Measurements from ENCODE around the gene PFDN1. TPM values are rescaled to one million over a fixed set of nuclear protein-coding genes. Genes with fewer than 3 reads are reported as not detected.

PFDN1 gene
- total and polyA plus RNA-seq, 10 of the 15 experiments (the other 5 are each of a cell fraction or from before 2014, with no cell fraction given), result 62.9 to 193 (median 102) TPM

DNA sequence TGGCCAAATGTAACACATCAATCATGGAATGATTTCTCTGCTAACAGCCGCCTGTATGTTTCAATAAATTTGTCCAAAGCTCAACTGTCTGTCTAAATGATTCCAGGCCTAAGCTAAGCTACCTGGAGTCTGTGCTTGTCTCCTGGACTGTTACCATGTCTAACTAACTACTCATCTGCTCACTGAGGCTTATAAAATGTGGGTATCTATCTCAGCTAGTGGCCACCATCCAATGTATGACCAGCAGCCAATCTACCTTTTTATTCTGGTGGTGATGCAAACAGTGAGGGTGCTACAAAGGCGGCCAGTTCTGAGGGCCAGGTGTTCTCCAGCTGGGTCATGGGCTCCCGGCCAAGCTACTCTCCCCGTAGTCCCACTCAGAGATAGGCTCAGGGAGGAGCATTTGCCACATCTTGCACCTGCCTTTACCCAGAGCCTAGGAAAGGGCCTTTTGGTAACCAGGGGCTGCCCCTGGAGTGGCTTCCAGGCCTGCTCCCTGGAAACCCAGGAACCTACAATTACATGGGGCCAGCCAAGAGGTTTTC is 59.1 kb downstream of the PFDN1 start:
- CTCF ChIA-PET, result interaction anchor here (0.7 to 18.8 kb wide), 49 partner anchors 8 to 482 kb away, joined by 3 to 774 read pairs (median 5); partner anchors contain the start of genes CYSTM1, HBEGF, PFDN1 and SLC4A9
- no peak overlapping the region for H3K9ac ChIP-seq (ENCODE audit: control insufficient read depth, insufficient read depth, low read length)
- intact Hi-C loops (cut with micrococcal nuclease; ENCODE audit: unreplicated experiment), result loop anchor here (1.0 to 5.0 kb wide), 3 partner anchors 108 to 469 kb away; no protein-coding TSS in a partner anchor

More for the DNA sequence above, 59.1 kb downstream of the PFDN1 start:
- Histone ChIP-seq H3K4me3 (no peak overlapping the region), H2AFZ (ENCODE audit: control insufficient read depth, low read depth, low read length) (no peak overlapping the region), H3K79me2 (ENCODE audit: control insufficient read depth, insufficient read depth, low read length) (no peaks in the 10 kb centered on the region), H3K27ac (ENCODE audit: control insufficient read depth, insufficient read depth) (no peak overlapping the region), H3K4me1 (ENCODE audit: control insufficient read depth, insufficient read depth, low read length) (peaks cover 4% of the 10 kb centered on the region; the same call in 1 of the 2 replicates), H3K9me3 (replicated peaks; ENCODE audit: control insufficient read depth, insufficient read depth, low read length) (no peaks in the 10 kb centered on the region), H4K20me1 (ENCODE audit: control insufficient read depth, insufficient read depth) (no peaks in the 10 kb centered on the region; the same call in 1 of the 2 replicates), H3K4me2 (ENCODE audit: control insufficient read depth, insufficient read depth) (no peak overlapping the region), H3K27me3 (replicated peaks in 1 of 2; ENCODE audit: control insufficient read depth in 2 of 2, insufficient read depth in 2 of 2, low read length in 1 of 2) (no peaks in the 10 kb centered on the region), H3K36me3 (ENCODE audit: control insufficient read depth in 2 of 2, insufficient read depth in 2 of 2, low read length in 1 of 2) (peaks cover 6 to 20% of the 10 kb centered on the region in 2 experiments; a peak in 3 of 4 replicates)
- WGBS (ENCODE audit: insufficient coverage, insufficient replicate concordance, low lambda C conversion rate, missing lambda C conversion rate), result 85% methylated on average over 4 of the region's 4 CpGs
- no TSS peak for BruUV-seq (replicated peaks)
- POLR2A ChIA-PET, result interaction anchor here (0.6 to 1.8 kb wide), 7 partner anchors 15 to 117 kb away, joined by 3 to 8 read pairs (median 3); partner anchors contain the start of gene HBEGF
- DNase-seq (ENCODE audit: low read depth, low spot score) (no peak), FAIRE-seq (no peak), ATAC-seq (no peak)
- RAD21 ChIA-PET (ENCODE audit: unreplicated experiment), result interaction anchor here (0.7 to 7.7 kb wide), 35 partner anchors 7 to 482 kb away, joined by 3 to 131 read pairs (median 4); partner anchors contain the start of genes HBEGF and PFDN1
- in situ Hi-C loops (cut with MboI), result loop anchor here (5.0 to 25.0 kb wide), 3 partner anchors 119 to 794 kb away; partner anchors contain the start of gene SLC4A9
- SMC1A ChIA-PET (ENCODE audit: uncharacterized antibody, unreplicated experiment), result interaction anchor here (0.8 to 14.6 kb wide), 29 partner anchors 8 to 482 kb away, joined by 3 to 345 read pairs (median 4); partner anchors contain the start of genes HBEGF and SLC4A9
- no peak for TF ChIP-seq TCF3 (IDR thresholded peaks at IDR 0.05; ENCODE audit: borderline replicate concordance, insufficient read depth, low read depth, low read length)
- no peak for TF ChIP-seq JUND (IDR thresholded peaks at IDR 0.05; ENCODE audit: low read depth, low read length)
- TF ChIP-seq, protein P1, sequence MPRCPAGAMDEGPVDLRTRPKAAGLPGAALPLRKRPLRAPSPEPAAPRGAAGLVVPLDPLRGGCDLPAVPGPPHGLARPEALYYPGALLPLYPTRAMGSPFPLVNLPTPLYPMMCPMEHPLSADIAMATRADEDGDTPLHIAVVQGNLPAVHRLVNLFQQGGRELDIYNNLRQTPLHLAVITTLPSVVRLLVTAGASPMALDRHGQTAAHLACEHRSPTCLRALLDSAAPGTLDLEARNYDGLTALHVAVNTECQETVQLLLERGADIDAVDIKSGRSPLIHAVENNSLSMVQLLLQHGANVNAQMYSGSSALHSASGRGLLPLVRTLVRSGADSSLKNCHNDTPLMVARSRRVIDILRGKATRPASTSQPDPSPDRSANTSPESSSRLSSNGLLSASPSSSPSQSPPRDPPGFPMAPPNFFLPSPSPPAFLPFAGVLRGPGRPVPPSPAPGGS (IDR thresholded peaks at IDR 0.05; ENCODE audit: borderline replicate concordance, insufficient read depth, low read depth, low read length, poor library complexity, severe bottlenecking), result no peak
- TF ChIP-seq PAX5 (IDR thresholded peaks at IDR 0.05; ENCODE audit: borderline replicate concordance, low read depth, low read length), result no peak
